ENCODE data around the gene SH3GL3.

SH3GL3 gene

DNA sequence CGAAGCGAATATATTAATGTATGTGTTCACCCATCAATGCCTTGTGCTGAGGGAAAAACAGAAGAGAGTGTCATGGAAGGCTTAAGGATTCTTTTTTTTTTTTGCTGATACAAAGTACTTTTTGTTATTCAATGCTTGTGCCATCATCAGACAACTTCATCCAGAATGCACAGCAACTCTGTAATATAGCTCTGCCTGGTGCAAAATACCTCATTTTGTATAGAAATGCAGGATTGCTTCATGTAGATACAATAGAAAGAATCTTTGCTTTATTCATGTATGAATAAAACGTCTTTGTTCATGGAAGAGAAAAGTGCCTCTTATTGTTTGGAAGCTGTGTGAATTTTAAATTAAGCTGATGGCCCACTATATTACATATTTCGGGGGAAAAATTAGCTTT, 62.9 kb downstream of the SH3GL3 start:
- no peak for DNase-seq (ENCODE audit: low spot score)

DNA sequence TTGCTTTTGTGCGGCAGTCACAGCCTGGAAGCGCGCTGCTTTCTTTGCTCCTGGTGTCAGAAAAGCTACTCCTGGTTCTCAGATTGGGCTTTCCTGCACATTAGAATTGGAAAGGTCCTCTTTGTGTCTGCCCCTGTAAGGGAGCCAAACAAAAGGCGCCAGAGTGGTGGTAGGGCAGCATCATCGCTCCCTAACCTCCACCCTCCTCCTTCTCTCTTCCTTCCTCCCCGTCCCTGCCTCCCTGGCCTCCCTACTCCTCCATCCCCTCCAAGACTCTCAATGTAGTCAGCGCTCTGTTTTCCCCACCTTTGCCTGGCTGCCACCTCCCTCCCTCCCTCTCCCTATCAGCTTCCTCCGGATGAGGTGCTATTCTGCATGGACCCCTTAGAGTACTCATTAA, 65.3 kb downstream of the SH3GL3 start:
- no peak for DNase-seq (ENCODE audit: low spot score)

- no peak for DNase-seq (ENCODE audit: low spot score)
Measured at GRCh38 chr15:83514584-83514983, 67.4 kb downstream of the SH3GL3 start.

DNA sequence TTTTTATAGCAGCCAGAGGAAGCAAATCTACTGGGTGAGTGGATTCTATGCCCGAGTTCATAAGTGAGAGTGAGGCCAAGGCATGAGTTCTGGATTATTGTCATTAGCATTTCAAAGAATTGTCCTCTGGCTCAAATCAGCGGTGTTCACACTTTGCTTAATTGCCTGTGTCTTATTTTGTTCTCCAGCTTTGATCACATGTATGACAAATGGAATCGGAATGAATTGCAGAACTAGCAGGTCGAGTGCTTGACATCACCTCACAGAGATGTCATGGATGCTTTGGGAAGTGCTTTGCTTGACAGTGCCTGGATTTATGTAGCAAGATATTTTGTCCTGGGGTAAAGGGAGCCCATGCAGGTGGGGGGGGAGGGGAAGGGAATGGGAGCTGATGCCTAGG, 68.0 kb downstream of the SH3GL3 start:
- no peak for DNase-seq (ENCODE audit: low spot score)

- DNase-seq (ENCODE audit: low spot score): no peak
Measured at GRCh38 chr15:83516935-83517334, 69.8 kb downstream of the SH3GL3 start.

GRCh38 chr15:83526319-83526718, 79.2 kb downstream of the SH3GL3 start:
- no peak for DNase-seq (ENCODE audit: low spot score)

GRCh38 chr15:83533410-83533962, 86.3 kb downstream of the SH3GL3 start:
- no peak for DNase-seq (ENCODE audit: low spot score)

DNA sequence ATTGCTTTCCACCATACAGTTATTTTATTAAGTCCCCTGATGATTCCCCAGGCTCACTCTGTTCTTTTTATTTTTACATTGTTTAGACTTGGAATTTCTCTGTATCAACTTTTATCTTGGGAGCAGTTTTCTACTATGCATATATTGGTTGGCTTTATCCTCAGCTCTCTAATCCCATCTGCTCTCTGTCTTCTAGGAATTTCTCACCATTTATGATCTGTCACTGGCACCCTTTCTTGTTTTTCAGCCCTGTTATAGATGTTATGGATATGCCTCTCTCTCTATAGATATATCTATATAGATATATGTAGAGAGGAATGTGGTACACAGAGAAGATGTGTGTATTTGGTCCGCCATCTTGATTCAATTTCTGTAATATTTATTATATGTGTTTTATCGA, 90.5 kb downstream of the SH3GL3 start:
- no peak for DNase-seq (ENCODE audit: low spot score)

DNA sequence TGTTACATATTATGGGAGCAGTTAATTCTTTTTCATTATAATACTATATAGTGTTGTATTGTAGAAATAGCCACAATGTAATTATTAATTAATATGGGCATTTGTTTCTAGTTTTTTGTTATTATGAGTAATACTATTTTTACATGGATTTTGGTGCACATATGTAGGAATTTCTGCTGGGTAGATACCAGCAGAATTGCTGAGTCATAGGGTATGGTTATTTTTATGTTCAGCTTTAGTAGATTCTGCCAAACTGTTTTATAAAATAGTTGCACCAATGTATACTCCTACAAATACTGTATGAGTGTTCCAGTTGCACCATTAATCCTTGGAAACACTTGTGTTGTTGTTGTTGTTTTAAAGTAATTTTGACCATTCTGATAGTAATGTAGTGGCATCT, 91.5 kb downstream of the SH3GL3 start:
- no peak for DNase-seq (ENCODE audit: low spot score)

DNA sequence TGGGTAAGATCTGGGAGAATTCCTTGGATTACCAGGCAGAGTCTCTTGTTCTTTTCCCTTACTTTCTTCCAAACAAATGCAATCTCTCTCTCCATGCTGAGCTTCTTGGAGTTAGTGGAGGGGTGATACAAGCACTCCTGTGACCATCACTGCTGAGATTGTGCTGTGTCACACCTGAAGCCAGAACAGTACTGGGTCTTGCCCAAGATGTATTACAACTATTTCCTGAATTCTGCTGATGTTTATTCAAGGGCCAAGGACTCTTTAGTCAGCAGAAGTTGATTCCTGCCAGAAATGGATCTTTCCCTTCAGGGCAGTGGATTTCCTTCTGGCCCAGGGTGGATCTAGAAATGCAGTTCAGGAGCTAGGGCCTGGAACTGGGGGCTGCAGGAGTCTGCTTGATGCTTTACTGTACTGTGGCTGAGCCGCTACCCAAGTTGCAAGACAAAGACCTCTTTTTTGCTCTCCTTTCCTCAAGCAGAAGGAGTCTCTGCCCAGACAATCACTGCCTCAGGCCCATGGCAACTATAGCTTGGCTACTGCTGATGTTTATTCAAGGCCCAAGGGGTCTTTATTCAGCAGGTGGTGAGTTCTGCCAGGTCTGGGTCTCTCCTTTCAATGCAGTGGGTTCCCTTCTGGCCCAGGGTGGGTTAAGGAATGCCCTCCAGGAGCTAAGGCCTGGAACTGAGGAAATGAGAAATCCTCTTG, 98.8 kb downstream of the SH3GL3 start:
- DNase-seq (ENCODE audit: low spot score): no peak

DNA sequence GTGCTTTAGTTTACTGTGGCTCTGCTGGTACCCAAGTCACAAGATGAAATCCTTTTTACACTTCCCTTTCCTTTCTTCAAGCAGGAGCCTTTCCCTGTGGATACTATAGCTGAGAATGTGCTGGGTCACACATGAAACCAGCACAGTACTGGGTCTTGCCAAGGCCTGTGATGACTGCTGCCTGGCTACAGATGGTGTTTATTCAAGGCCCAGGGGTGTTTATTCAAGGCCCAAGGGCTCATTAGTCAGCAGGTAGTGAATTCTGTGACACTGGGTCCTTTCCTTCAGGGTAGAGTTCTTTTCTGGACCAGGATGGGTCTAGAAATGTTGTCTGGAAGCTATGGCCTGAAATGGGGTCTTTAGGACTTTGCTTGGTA, 99.4 kb downstream of the SH3GL3 start:
- no peak for DNase-seq (ENCODE audit: low spot score)

GRCh38 chr15:83547168-83547567, 100.0 kb downstream of the SH3GL3 start:
- DNase-seq (ENCODE audit: low spot score): no peak

DNA sequence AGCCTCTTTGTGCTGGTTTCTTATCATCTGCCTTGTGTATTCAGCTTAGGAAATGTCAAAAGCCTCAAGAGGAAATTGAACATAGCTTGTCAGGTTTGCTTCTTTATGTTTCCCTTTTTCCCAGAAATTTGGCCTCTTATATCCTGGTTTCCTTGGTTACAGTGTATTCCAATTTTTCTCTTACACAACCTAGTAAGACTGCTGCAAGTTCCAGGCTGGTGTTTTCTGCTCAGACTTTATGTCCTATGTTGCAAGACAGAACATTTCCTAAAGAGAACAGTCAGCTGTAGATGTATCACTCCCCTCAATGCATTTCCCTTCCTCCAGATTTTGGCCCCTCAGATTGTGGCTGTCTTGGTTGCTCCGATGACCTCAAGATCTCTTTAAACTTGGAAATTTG, 102.5 kb downstream of the SH3GL3 start:
- no peak for DNase-seq (ENCODE audit: low spot score)

- no peak for DNase-seq (ENCODE audit: low spot score)
Measured at GRCh38 chr15:83554558-83554957, 107.4 kb downstream of the SH3GL3 start.

- no peak for DNase-seq (ENCODE audit: low spot score)
Measured at GRCh38 chr15:83555383-83555782, 108.2 kb downstream of the SH3GL3 start.

- DNase-seq (ENCODE audit: low spot score): no peak
Measured at GRCh38 chr15:83556068-83556467, 108.9 kb downstream of the SH3GL3 start.

DNA sequence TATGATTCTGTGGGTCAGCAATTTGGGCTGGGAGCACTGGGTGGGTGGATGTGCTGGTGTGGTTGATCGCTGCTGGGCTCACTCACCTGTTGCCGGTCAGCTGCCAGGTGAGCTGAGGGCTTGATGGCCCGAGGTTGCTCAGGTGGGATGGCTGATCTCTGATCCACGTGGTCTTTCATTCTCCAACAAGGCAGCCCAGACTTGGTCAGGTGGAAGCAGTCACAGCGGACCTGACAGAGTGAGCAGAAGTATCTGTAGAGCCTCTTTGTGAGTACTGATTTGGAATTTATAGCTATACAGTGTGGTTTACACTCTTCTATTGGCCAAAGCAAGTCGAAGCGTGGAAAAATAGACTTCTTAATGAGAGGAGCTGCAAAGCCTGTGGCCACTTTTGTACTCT, 109.6 kb downstream of the SH3GL3 start:
- no peak for DNase-seq (ENCODE audit: low spot score)

GRCh38 chr15:83558146-83558545, 111.0 kb downstream of the SH3GL3 start:
- no peak for DNase-seq (ENCODE audit: low spot score)

DNA sequence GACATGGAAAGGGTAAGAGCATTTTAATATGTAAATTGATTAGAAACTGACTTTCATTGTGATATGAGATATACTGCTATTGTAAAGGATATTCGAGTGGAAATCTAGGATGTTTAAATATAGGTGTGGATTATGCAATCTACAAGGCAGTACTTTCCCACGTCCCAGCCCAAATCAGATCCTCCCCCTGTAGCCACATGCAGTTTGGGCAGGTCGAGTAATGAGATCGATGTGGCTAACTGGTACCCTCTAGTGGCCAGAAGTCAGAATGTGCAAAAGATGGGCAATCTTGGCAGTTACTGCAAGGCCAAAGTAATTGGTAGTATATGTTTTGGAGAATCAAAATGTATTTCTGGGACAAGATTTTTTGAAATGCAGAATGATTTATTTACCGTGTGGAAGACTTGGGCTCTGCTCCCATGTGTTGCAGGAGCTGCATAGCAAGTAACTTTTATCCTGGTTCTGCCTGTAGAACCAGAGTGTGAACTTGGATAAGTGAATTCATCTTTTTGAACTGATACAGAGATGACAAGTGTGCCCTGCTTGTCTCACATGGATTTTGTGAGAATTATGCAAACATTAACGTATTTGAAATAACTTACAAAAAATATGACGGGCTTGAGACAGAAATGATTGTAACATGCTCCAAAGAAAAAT, 112.3 kb downstream of the SH3GL3 start:
- no peak for DNase-seq (ENCODE audit: low spot score)

- DNase-seq (ENCODE audit: low spot score): no peak
Measured at GRCh38 chr15:83561661-83562060, 114.5 kb downstream of the SH3GL3 start.

DNA sequence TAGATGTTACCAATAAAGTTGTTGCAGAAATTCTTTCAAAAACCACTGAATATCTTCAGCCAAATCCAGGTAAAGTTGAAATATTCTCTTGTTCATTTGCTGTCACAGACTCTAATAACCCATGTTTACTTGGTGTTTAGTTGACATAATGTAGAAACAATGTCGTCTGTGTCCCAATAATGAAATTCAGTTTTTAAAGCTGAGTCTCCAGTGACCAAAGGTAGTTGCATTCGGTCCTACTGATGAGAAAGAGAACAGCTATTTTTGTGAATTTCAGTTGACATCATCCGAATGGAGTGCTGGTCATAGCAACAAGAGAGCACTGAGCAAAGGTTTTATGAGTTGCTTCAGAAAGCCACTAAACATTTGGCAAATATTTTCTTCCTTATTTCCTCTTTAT, 118.0 kb downstream of the SH3GL3 start:
- no peak for DNase-seq (ENCODE audit: low spot score)

DNA sequence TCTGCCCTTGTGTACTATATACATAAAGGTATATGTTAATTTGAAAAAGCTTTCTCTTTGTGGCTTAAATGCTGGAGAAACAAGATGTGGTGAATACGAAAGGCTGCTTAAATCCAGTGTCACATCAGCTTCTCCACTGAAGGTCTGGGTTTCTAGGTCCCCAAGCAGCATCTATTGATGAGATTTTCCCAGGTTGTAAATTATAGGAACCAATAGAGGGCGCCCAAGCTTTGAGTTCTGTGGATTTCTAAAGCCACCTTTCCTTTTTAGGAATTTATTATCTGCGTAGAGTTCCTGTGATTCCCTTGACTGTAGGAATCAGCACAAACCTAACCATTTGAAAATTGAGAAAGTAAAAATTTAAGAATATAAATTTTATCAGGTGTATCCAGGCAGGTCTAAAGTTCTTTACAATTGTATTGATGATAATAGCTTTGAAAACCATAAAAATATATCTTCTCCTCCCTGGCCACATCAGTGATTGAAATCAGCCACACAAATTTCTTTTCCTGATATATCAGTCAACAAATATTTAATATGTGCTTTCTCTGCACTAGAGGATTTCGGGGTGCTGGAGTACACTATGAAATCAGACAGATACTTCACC, 118.5 kb downstream of the SH3GL3 start:
- no peak for DNase-seq (ENCODE audit: low spot score)

GRCh38 chr15:83567318-83567717, 120.2 kb downstream of the SH3GL3 start:
- no peak for DNase-seq (ENCODE audit: low spot score)

All from left forelimb (tissue), 1 donor.